GM12878 (cell line): ENCODE data around the gene PTGR2. TPM values are rescaled to one million over a fixed set of nuclear protein-coding genes. Genes with fewer than 3 reads are reported as not detected.

Experiments
- ATAC-seq: fragments of 200-7000 bp; cut with Tn5 transposase; 3 replicates; pipeline ENCODE4 v1.9.1; 2020; ENCODE audit warnings: mild to moderate bottlenecking, moderate library complexity
- BruUV-seq: library from RNA; stranded (reverse); fragments of 400-500 nt; replicated peaks from 2 replicates; lab custom pipeline; 2021; lab: Mats Ljungman, UMichigan
- CTCF ChIA-PET: fragments of 300-600 bp; sonication (Branson Sonifier 250); formaldehyde crosslinking; extraction: SDS; loops from one replicate; lab custom pipeline; 2021; ENCODE audit warnings: inconsistent platforms; lab: Yijun Ruan, JAX
- POLR2A ChIA-PET: fragments of 350-600 bp; formaldehyde crosslinking; extraction: SDS; loops from one replicate; lab custom pipeline; 2021; ENCODE audit warnings: inconsistent platforms; lab: Charles Lee
- RAD21 ChIA-PET: fragments of 300-600 bp; sonication (Branson Sonifier 250); formaldehyde crosslinking; loops from one replicate; lab custom pipeline; 2023; ENCODE audit warnings: antibody characterized with exemption; ENCODE audit not compliant: unreplicated experiment; lab: Charles Lee
- SMC1A ChIA-PET: fragments of 300-600 bp; sonication (Branson Sonifier 250); formaldehyde crosslinking; loops from one replicate; lab custom pipeline; 2023; ENCODE audit not compliant: unreplicated experiment, uncharacterized antibody; lab: Charles Lee
- DNase-seq: peaks from one replicate; pipeline ENCODE4 v3.0.0-alpha.2; 2011; ENCODE audit warnings: low read depth, low spot score
- FAIRE-seq: peaks from 3 replicates; lab custom pipeline; 2011; peaks lifted over from hg19 to GRCh38; lab: Jason Lieb, UNC
- H2AFZ ChIP-seq: 2 replicates; pipeline ENCODE4 v1.6.0; 2011; ENCODE audit warnings: low read depth, low read length, control low read depth; ENCODE audit not compliant: control insufficient read depth
- H3K27ac ChIP-seq: 2 replicates; pipeline ENCODE4 v1.5.1; 2011; ENCODE audit warnings: control low read depth; ENCODE audit not compliant: control insufficient read depth, insufficient read depth
- H3K27me3 ChIP-seq, 2 experiments: replicated peaks in 1 of 2; 2 replicates each; pipeline versions ENCODE4 v1.6.0 to v1.6.1; 2011; ENCODE audit warnings: low read length in 1 of 2; ENCODE audit not compliant: control insufficient read depth in 2 of 2, insufficient read depth in 2 of 2
- H3K36me3 ChIP-seq, 2 experiments: 2 replicates each; pipeline ENCODE4 v1.5.1; 2011; ENCODE audit warnings: low read length in 1 of 2; ENCODE audit not compliant: control insufficient read depth in 2 of 2, insufficient read depth in 2 of 2
- H3K4me1 ChIP-seq: 2 replicates; pipeline ENCODE4 v1.6.1; 2011; ENCODE audit warnings: mild to moderate bottlenecking, low read length, moderate library complexity, mixed read lengths; ENCODE audit not compliant: control insufficient read depth, insufficient read depth
- H3K4me2 ChIP-seq: 2 replicates; pipeline ENCODE4 v1.6.0; 2011; ENCODE audit warnings: control low read depth; ENCODE audit not compliant: control insufficient read depth, insufficient read depth
- H3K4me3 ChIP-seq: fragments of 200-600 bp; sonication (generic); 2 replicates; pipeline ENCODE4 v1.5.1; 2016
- H3K79me2 ChIP-seq: 2 replicates; pipeline ENCODE4 v1.6.0; 2011; ENCODE audit warnings: low read length; ENCODE audit not compliant: control insufficient read depth, insufficient read depth
- H3K9ac ChIP-seq: 2 replicates; pipeline ENCODE4 v1.8.0; 2011; ENCODE audit warnings: low read length, control low read depth, mixed read lengths; ENCODE audit not compliant: control insufficient read depth, insufficient read depth
- H3K9me3 ChIP-seq: replicated peaks from 3 replicates; pipeline ENCODE4 v1.5.1; 2011; ENCODE audit warnings: mild to moderate bottlenecking, low read length; ENCODE audit not compliant: control insufficient read depth, insufficient read depth
- H4K20me1 ChIP-seq: 2 replicates; pipeline ENCODE4 v1.6.0; 2011; ENCODE audit not compliant: control insufficient read depth, insufficient read depth
- FOXK2 ChIP-seq: fragments of 450-650 bp; IDR thresholded peaks from 2 replicates; pipeline ENCODE4 v1.6.1; 2017; ENCODE audit warnings: mild to moderate bottlenecking, moderate library complexity
- RCOR1 ChIP-seq: conservative IDR thresholded peaks from 2 replicates; pipeline ENCODE4 v1.6.1; 2012; ENCODE audit warnings: low read depth, low read length, improper control_type of control experiment
- TAF1 ChIP-seq: IDR thresholded peaks from 2 replicates; pipeline ENCODE4 v1.6.1; 2011; ENCODE audit warnings: mild to moderate bottlenecking, low read depth, low read length, borderline replicate concordance
- WGBS: methylation state at CpG from one replicate; pipeline ENCODE4 v1.1.6; 2016; ENCODE audit warnings: low lambda C conversion rate; ENCODE audit not compliant: insufficient replicate concordance, insufficient coverage; ENCODE audit errors: missing lambda C conversion rate; 5-methylcytosine and 5-hydroxymethylcytosine counted together
- in situ Hi-C: fragments of 300-500 bp; cut with MboI; formaldehyde crosslinking; loops from 9 replicates; pipeline ENCODE4 v1.14.3; 2018; ENCODE audit warnings: mixed read lengths
- intact Hi-C: fragments of 100-400 bp; cut with micrococcal nuclease; formaldehyde crosslinking; loops from one replicate; pipeline ENCODE4 v1.14.2; 2022; ENCODE audit not compliant: unreplicated experiment
- polyA plus RNA-seq, 11 experiments: library from polyadenylated mRNA; depleted of rRNA in 4 of 11; unstranded in 6 of 11; stranded (reverse) in 5 of 11; fragments of >200 nt; fragmentation: Nextera tagmentation in 4 of 11; fragmentation: Illumina TruSeq in 1 of 11; extraction: Ambion mirVana in 4 of 11; extraction: Trizol in 1 of 11; gene quantifications; 1 replicate in 1 of 11; 2 replicates in 10 of 11; pipeline versions ENCODE4 v1.2.1 to v1.2.3, GENCODE V29; 2011 to 2016; ENCODE audit warnings: inconsistent platforms in 2 of 11, missing spikeins in 2 of 11, low read depth in 1 of 11
- total RNA-seq, 4 experiments: library from RNA; depleted of rRNA in 3 of 4; stranded (reverse); fragments of >200 nt in 3 of 4; fragmentation: Illumina TruSeq in 1 of 4; extraction: Trizol in 1 of 4; gene quantifications; 2 replicates each; pipeline versions ENCODE4 v1.2.1 to v1.2.3, GENCODE V29; 2013 to 2021
- TF ChIP-seq, protein P1 (sequence below): fragments of 450-650 bp; formaldehyde crosslinking; IDR thresholded peaks from 2 replicates; pipeline ENCODE4 v1.5.0; 2022; ENCODE audit warnings: mild to moderate bottlenecking, missing genetic modification characterization
- TF ChIP-seq, protein P2 (sequence below): IDR thresholded peaks from 2 replicates; pipeline ENCODE4 v1.6.1; 2012; ENCODE audit warnings: low read length, inconsistent platforms
- TF ChIP-seq, protein P3 (sequence below): IDR thresholded peaks from 2 replicates; pipeline ENCODE4 v1.6.1; 2011; ENCODE audit warnings: borderline replicate concordance, low read depth, mild to moderate bottlenecking, moderate library complexity, low read length; ENCODE audit not compliant: insufficient read depth, poor library complexity, severe bottlenecking

Gene PTGR2
- total and polyA plus RNA-seq, 10 of the 15 experiments (the other 5 are each of a cell fraction or from before 2014, with no cell fraction given) = 3.3 to 12.8 (median 8.4) TPM

DNA sequence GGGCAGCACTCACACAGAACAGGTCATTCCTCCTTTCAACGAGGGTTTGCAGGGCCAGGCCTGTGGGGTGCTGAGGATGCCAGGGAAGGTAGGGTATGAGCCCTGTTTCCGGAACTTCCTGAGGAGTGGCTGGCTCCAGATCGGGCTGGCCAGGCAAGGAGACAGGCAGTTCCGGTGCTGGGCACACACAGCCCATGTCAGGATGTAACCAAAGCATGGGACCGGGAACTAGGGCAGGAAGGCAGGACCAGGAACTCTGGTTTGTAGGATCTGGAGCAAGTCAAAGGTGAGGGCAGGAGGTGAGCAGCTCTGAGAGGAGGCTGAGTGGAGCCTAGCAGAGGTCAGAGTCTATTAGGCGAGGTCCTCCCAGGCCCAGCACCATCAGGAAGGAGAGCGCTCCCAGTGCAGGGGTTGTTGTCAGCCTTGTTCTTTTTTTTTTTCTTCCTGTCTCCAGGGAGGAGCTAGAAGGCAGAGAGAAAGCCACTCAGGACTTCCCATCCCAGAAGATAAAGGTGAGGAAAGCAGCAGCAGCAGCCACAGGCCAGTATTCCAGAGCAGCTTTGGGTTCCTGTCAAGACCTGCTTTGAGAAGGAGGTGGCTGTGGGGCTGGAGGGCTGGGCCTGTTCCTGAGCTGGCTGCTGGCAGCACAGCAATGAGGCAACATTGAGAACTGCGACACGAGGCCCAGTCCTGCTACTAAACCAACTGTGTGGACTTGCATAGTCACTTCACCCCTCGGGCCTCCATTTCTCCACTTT is 49.0 kb upstream of the PTGR2 start:
- H4K20me1 ChIP-seq = no peaks in the 10 kb centered on the region
- BruUV-seq = no TSS peak
- CTCF ChIA-PET = interaction anchor here (0.6 to 1.4 kb wide), 3 partner anchors 23 to 91 kb away, joined by 4 to 6 read pairs (median 4); no protein-coding TSS in a partner anchor
- H3K4me1 ChIP-seq = peaks cover 10% of the 10 kb centered on the region
- RAD21 ChIA-PET = interaction anchor here (2.0 kb wide), 1 partner anchor 74 kb away, joined by 5 read pairs; no protein-coding TSS in a partner anchor
- H3K36me3 ChIP-seq = no peaks in the 10 kb centered on the region
- no peak overlapping the region for H2AFZ ChIP-seq
- no peak overlapping the region for H3K4me2 ChIP-seq
- TF ChIP-seq, protein P1, sequence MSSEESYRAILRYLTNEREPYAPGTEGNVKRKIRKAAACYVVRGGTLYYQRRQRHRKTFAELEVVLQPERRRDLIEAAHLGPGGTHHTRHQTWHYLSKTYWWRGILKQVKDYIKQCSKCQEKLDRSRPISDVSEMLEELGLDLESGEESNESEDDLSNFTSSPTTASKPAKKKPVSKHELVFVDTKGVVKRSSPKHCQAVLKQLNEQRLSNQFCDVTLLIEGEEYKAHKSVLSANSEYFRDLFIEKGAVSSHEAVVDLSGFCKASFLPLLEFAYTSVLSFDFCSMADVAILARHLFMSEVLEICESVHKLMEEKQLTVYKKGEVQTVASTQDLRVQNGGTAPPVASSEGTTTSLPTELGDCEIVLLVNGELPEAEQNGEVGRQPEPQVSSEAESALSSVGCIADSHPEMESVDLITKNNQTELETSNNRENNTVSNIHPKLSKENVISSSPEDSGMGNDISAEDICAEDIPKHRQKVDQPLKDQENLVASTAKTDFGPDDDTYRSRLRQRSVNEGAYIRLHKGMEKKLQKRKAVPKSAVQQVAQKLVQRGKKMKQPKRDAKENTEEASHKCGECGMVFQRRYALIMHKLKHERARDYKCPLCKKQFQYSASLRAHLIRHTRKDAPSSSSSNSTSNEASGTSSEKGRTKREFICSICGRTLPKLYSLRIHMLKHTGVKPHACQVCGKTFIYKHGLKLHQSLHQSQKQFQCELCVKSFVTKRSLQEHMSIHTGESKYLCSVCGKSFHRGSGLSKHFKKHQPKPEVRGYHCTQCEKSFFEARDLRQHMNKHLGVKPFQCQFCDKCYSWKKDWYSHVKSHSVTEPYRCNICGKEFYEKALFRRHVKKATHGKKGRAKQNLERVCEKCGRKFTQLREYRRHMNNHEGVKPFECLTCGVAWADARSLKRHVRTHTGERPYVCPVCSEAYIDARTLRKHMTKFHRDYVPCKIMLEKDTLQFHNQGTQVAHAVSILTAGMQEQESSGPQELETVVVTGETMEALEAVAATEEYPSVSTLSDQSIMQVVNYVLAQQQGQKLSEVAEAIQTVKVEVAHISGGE (CRISPR knock-in tag) = no peak
- no peak for TF ChIP-seq FOXK2
- TF ChIP-seq, protein P2, sequence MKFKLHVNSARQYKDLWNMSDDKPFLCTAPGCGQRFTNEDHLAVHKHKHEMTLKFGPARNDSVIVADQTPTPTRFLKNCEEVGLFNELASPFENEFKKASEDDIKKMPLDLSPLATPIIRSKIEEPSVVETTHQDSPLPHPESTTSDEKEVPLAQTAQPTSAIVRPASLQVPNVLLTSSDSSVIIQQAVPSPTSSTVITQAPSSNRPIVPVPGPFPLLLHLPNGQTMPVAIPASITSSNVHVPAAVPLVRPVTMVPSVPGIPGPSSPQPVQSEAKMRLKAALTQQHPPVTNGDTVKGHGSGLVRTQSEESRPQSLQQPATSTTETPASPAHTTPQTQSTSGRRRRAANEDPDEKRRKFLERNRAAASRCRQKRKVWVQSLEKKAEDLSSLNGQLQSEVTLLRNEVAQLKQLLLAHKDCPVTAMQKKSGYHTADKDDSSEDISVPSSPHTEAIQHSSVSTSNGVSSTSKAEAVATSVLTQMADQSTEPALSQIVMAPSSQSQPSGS = no peak
- no peak for TF ChIP-seq TAF1
- TF ChIP-seq RCOR1 = no peak
- TF ChIP-seq, protein P3, sequence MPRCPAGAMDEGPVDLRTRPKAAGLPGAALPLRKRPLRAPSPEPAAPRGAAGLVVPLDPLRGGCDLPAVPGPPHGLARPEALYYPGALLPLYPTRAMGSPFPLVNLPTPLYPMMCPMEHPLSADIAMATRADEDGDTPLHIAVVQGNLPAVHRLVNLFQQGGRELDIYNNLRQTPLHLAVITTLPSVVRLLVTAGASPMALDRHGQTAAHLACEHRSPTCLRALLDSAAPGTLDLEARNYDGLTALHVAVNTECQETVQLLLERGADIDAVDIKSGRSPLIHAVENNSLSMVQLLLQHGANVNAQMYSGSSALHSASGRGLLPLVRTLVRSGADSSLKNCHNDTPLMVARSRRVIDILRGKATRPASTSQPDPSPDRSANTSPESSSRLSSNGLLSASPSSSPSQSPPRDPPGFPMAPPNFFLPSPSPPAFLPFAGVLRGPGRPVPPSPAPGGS = peak; percentile 48
- no peak overlapping the region for H3K27ac ChIP-seq
- ATAC-seq (peak; percentile 61), DNase-seq (no peak), FAIRE-seq (no peak)
- H3K79me2 ChIP-seq = no peaks in the 10 kb centered on the region
- SMC1A ChIA-PET = interaction anchor here (1.2 to 1.3 kb wide), 3 partner anchors 18 to 55 kb away, joined by 3 read pairs; no protein-coding TSS in a partner anchor
- intact Hi-C loops (no loop called here), in situ Hi-C loops (no loop called here)
- POLR2A ChIA-PET = interaction anchor here (0.6 kb wide), 1 partner anchor 9 kb away, joined by 3 read pairs; no protein-coding TSS in a partner anchor
- 88% methylated on average over 10 of the region's 10 CpGs for WGBS
- no peak overlapping the region for H3K4me3 ChIP-seq
- H3K27me3 ChIP-seq = no peaks in the 10 kb centered on the region
- no peak overlapping the region for H3K9ac ChIP-seq
- H3K9me3 ChIP-seq = no peaks in the 10 kb centered on the region
